Measurements from ENCODE around the gene NRBF2. TPM values are rescaled to one million over a fixed set of nuclear protein-coding genes. Genes with fewer than 3 reads are reported as not detected.

The NRBF2 gene
- total RNA-seq, 1 donor from 2014 or later = 31.0 TPM

GRCh38 chr10:63119041-63119440, 14.1 kb upstream of the NRBF2 start:
- TF ChIP-seq CTCF (IDR thresholded peaks at IDR 0.05; ENCODE audit: partially characterized antibody, unreplicated experiment) = no peak
- Mint-ChIP-seq H3K4me1 (ENCODE audit: low read depth, unreplicated experiment) (peaks cover 31% of the 10 kb centered on the region), H3K27ac (ENCODE audit: unreplicated experiment) (peak overlapping the region; percentile 86), H3K36me3 (ENCODE audit: unreplicated experiment) (peaks cover 19% of the 10 kb centered on the region), H3K4me3 (ENCODE audit: unreplicated experiment) (peak overlapping the region; percentile 18), H3K27me3 (ENCODE audit: unreplicated experiment) (peaks cover 16% of the 10 kb centered on the region), H3K9me3 (ENCODE audit: unreplicated experiment) (peaks cover 21% of the 10 kb centered on the region)
- DNase-seq = no peak

DNA sequence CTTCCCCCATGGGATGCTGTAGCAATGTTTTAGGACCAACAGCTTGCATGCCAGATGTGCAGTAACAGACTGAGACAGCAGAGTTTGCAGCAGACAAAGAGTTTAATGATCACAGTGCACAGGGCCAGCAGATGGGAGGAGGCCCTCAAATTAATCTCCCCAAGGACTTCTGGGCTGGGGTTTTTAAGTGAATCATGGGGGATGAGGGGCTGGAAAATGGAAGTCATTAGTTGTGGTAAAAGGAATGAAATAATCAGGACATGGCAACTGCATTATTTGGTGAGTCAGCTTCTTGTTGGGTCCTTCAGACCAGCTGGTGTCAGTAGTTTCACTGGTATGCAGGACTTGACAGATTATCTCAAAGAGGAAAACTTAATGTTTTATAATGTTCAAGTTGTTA, 12.6 kb upstream of the NRBF2 start:
- peak overlapping the region; percentile 100 for H3K27ac Mint-ChIP-seq (ENCODE audit: unreplicated experiment)
- peaks cover 24% of the 10 kb centered on the region for H3K9me3 Mint-ChIP-seq (ENCODE audit: unreplicated experiment)
- peaks cover 31% of the 10 kb centered on the region for H3K4me1 Mint-ChIP-seq (ENCODE audit: low read depth, unreplicated experiment)
- peak; percentile 83 for DNase-seq
- H3K36me3 Mint-ChIP-seq (ENCODE audit: unreplicated experiment) = peaks cover 26% of the 10 kb centered on the region
- peak overlapping the region; percentile 77 for H3K4me3 Mint-ChIP-seq (ENCODE audit: unreplicated experiment)
- TF ChIP-seq CTCF (IDR thresholded peaks at IDR 0.05; ENCODE audit: partially characterized antibody, unreplicated experiment) = no peak
- peaks cover 19% of the 10 kb centered on the region for H3K27me3 Mint-ChIP-seq (ENCODE audit: unreplicated experiment)

- Mint-ChIP-seq H3K36me3 (ENCODE audit: unreplicated experiment) (peaks cover 27% of the 10 kb centered on the region), H3K4me1 (ENCODE audit: low read depth, unreplicated experiment) (peaks cover 18% of the 10 kb centered on the region), H3K27me3 (ENCODE audit: unreplicated experiment) (peaks cover 17% of the 10 kb centered on the region), H3K9me3 (ENCODE audit: unreplicated experiment) (peaks cover 25% of the 10 kb centered on the region), H3K4me3 (ENCODE audit: unreplicated experiment) (peak overlapping the region; percentile 25), H3K27ac (ENCODE audit: unreplicated experiment) (peak overlapping the region; percentile 38)
- no peak for DNase-seq
- TF ChIP-seq CTCF (IDR thresholded peaks at IDR 0.05; ENCODE audit: partially characterized antibody, unreplicated experiment) = no peak
Measured at GRCh38 chr10:63123727-63124362, 9.3 kb upstream of the NRBF2 start.

GRCh38 chr10:63125459-63125858, 7.7 kb upstream of the NRBF2 start:
- TF ChIP-seq CTCF (IDR thresholded peaks at IDR 0.05; ENCODE audit: partially characterized antibody, unreplicated experiment) = no peak
- no peak overlapping the region for H3K27ac Mint-ChIP-seq (ENCODE audit: unreplicated experiment)
- peaks cover 12% of the 10 kb centered on the region for H3K27me3 Mint-ChIP-seq (ENCODE audit: unreplicated experiment)
- H3K4me1 Mint-ChIP-seq (ENCODE audit: low read depth, unreplicated experiment) = peaks cover 10% of the 10 kb centered on the region
- DNase-seq = no peak
- H3K4me3 Mint-ChIP-seq (ENCODE audit: unreplicated experiment) = no peak overlapping the region
- H3K36me3 Mint-ChIP-seq (ENCODE audit: unreplicated experiment) = peaks cover 29% of the 10 kb centered on the region
- peaks cover 18% of the 10 kb centered on the region for H3K9me3 Mint-ChIP-seq (ENCODE audit: unreplicated experiment)

GRCh38 chr10:63128443-63128842, 4.7 kb upstream of the NRBF2 start:
- H3K4me1 Mint-ChIP-seq (ENCODE audit: low read depth, unreplicated experiment) = peaks cover 8% of the 10 kb centered on the region
- DNase-seq = no peak
- peaks cover 14% of the 10 kb centered on the region for H3K9me3 Mint-ChIP-seq (ENCODE audit: unreplicated experiment)
- no peak overlapping the region for H3K4me3 Mint-ChIP-seq (ENCODE audit: unreplicated experiment)
- H3K36me3 Mint-ChIP-seq (ENCODE audit: unreplicated experiment) = peaks cover 32% of the 10 kb centered on the region
- peaks cover 7% of the 10 kb centered on the region for H3K27me3 Mint-ChIP-seq (ENCODE audit: unreplicated experiment)
- H3K27ac Mint-ChIP-seq (ENCODE audit: unreplicated experiment) = no peak overlapping the region
- no peak for TF ChIP-seq CTCF (IDR thresholded peaks at IDR 0.05; ENCODE audit: partially characterized antibody, unreplicated experiment)
